GM18526 (cell line): ENCODE data around the gene KCNQ4.

Source experiments
- POLR2A ChIP-seq: IDR thresholded peaks from 3 replicates; pipeline ENCODE4 v1.6.1; 2011; ENCODE audit not compliant: insufficient read length; ENCODE audit errors: extremely low read depth

Gene KCNQ4

DNA sequence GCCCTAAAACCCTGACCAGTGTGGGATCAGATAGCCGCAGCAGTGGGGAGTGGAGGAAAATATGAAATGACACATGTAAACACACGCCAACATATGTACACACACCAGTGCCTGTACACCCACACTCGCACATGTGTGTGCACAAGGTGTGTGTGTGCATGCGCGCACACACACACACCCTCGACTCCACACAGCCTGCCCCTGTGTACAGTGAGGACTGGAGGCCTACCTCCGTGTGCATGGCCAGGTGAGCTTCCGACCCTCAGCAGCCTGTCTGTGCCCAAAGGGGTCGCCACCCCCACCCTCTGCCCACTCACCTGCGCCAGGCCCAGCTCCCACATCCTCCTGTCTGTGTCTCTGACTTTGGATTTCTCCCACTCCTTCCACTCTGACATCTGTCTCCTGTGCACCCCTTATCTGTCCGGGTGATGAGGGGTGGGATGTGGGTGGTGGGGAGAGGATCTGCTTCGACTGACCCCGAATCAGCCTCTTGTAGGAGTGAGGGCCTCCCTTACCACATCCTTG lies 46.9 kb downstream of the KCNQ4 start:
- no peak for TF ChIP-seq POLR2A

DNA sequence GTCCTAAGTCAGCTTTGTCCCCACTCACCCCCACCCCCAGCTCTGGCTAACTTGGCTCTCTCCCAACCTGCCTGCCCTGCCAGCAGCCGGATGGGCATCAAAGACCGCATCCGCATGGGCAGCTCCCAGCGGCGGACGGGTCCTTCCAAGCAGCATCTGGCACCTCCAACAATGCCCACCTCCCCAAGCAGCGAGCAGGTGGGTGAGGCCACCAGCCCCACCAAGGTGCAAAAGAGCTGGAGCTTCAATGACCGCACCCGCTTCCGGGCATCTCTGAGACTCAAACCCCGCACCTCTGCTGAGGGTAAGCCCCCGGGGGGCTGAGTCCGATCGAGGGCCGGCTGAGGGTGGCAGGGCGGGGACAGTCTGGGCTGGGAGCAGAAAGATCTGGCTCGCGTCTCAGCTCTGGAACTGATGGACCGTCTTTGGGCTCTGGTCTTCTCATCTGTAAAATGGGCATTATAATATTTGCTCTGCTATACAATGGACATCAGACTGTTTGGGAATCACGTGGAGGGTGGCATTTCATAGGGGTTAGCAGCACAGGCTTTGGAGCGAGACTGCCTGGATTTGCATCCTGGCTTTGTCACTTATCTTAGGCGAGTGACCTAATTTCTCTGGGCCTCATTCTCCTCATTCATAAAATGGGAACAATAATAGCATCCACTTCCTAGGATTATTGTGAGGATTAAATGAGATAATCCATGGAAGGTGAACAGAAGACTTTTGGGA lies 47.6 kb downstream of the KCNQ4 start:
- no peak for TF ChIP-seq POLR2A

DNA sequence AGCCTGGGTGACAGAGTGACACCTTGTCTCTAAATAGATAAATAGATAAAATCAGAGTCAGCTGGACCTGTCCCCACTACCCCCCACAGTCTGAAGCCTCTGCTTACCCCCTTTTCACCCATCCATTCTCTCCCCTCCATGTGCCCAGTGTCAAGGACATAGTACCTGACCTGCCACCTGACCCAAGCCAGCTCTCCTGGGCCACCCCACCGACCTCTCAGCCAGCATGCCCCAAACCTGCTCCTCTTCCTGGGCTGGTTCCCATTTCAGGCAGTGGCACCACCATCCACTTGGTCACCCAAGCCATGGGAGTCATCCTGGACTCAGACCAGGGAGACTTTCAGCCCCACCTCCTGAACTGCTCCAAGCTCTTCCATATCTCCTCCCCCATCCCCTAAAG lies 50.4 kb downstream of the KCNQ4 start:
- no peak for TF ChIP-seq POLR2A

DNA sequence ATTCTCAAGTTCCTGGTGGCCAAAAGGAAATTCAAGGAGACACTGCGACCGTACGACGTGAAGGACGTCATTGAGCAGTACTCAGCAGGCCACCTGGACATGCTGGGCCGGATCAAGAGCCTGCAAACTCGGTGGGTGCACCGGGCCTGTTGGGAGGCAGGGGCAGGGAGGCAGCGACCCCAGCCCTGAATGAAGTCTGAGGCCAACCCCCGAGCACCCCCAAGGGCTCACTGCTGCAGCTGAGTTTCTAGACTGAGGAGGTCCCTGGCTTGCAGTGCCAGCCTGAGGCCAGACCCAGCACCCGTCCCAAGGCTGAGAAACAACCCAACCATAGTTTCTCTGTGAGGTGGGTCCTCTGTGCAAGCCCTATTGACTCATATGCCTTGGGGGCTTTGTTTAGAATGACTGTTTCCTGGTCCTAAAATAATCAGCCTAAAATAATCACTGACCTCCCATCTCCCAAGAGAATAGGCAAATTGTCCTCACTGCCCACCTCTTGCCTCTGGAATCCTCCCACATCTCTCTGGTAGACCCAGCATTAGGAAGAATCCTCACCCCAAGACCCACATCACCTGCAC lies 51.5 kb downstream of the KCNQ4 start:
- TF ChIP-seq POLR2A, result no peak

DNA sequence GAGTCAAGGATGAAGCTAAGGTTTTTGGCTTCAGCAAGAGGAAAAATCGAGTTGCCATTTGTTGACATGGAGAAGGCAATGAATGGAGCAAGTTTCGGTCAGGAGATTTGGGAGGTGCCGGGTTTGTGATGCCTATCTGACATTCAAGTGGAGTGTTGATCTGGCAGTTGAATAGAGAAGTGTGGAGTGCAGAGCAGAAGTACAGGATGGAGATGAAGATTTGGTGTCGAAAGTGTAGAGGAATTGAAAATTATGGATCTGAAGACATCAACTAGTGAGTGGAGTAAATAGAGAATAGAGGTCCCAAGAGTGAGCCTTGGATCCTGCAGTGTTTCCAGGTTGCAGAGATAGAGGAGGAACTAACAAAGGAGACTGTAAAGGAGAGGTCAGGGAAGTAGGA lies 52.7 kb downstream of the KCNQ4 start:
- no peak for TF ChIP-seq POLR2A

DNA sequence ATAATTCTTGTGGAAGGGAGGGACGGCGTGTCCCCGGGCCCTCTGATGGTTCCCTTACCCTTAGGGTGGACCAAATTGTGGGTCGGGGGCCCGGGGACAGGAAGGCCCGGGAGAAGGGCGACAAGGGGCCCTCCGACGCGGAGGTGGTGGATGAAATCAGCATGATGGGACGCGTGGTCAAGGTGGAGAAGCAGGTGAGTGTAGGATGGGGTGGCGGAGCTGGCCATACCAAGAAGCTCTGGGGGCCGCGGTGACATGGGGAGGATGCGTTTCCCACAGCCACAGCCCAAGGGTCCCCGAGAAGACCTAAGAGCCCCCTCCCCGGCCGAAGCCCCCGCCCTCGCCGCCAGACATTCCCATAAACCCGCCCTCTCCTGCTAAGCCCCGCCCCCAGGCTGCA lies 54.0 kb downstream of the KCNQ4 start:
- TF ChIP-seq POLR2A, result no peak

DNA sequence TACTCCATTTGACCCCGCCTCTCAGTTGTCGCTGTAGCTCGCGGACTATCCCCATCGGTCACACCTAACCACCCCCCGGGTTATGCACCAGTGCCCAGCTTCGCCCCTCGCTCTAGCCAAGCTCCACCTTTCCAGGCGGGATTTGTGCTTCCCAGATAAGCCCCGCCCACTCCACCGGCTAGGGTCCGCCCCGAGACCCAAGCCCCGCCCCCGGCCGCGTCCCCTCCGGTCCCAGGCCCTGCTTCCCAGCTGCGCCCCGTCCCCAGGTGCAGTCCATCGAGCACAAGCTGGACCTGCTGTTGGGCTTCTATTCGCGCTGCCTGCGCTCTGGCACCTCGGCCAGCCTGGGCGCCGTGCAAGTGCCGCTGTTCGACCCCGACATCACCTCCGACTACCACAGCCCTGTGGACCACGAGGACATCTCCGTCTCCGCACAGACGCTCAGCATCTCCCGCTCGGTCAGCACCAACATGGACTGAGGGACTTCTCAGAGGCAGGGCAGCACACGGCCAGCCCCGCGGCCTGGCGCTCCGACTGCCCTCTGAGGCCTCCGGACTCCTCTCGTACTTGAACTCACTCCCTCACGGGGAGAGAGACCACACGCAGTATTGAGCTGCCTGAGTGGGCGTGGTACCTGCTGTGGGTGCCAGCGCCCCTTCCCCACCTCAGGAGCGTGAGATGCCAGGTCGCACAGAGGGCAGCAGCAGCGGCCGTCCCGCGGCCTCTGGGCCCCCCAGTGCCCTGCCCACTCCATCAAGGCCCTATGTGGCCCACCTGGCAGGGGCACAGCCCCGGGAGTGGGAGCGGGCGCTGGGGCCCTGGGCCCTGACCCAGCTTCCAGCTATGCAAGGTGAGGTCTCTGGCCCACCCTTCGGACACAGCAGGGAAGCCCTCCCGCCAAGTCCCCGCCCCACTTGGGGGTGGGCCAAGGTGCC lies 54.7 kb downstream of the KCNQ4 start:
- TF ChIP-seq POLR2A, result no peak

DNA sequence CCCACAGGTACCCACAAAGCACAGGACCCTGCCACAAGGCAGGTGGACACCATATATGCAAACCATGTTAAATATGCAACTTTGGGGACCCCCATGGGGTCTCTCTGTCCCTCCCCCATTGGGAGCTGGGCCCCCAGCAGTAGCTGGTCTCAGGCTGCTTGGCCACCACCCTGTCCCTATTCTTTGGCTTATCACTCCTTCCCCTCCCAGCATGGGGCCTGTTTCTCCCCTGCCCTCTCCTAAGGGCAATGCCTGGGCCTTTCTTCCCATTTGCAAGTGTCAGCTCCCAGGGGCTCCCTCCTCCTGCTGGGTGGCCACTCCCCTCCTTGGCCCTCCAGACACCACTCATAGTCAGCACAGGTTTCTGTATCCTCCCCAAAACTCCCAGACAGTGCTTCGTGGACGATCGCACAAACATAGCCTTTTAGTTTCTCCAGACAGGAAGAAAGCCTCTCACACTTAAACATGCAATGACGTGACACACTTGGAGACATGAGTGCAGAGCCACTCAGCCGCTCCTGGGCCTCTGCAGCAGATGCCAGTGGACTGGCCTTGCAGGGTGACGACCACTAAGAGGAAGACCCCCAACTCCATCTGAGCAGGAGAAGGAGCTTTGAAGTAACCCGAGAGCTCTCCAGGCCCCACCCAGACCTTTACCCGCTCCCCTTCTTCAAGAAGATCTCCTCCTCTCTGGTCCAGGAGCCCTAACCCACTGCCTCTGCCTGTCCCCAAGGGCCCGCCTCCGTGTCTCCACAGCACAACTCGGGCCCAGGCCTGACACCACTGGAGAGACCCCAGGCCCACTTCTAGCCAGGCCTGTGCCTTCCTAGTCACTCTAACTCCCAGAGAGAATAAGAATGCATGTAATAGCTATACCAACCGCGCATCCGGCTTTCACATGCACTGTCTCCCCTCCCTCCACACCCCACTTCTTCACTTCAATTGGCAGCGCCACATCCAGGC lies 55.7 kb downstream of the KCNQ4 start:
- no peak for TF ChIP-seq POLR2A

DNA sequence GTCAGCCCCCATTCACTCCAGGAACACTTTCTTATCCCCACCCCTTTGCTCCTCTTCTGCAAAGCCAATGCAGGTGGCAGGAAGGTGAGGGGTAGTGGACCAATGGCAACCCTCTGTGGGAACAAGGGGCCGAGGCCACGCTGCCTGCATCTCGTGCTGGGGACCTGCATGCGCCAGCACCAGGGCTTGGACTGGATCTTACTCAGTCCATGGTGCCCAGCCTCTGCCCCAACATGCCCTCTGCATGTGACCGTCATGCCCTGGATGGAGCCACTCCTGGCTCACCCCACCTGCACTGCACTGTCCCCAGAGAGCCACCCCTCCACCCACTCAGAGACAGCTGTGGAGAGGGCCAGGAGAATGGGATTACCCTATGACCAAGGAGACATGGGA lies 56.4 kb downstream of the KCNQ4 start:
- TF ChIP-seq POLR2A, result no peak

DNA sequence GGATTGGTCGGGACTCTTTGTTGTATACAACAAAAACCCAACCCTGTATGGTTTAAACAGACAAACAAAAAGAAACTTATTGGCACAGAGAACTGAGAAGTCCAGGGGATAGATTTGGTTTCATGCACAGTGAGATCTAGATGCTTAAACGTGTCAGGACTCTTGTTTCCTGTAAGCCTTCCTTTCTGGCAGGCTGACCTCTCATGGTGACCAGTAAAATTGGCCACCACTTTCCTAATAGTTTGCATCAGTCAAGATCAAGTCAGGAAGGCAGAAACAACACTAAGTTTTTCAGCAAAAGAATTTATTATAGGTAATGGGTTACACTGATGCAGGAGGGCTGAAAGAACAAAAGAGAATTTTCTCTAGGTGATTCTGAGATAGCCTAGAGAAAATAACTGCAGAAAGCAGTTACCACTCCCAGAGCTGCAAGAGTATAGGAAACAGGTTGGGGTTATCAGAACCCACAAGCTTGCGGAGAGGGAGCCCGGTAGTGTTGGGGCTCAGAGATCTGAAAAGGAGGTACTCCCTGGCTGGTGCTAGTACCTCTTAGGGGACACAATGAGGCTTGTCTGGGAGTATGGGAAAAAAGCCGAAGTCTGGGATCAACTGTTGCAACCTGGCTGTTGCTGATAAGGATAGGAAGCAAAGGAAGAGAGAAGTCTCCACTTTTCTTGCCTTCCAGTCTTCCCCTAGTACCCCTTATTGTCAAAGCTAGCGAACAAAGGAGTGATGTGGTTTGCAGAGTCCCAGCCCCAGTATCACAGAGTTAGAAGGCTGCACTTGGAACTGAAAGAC lies 57.1 kb downstream of the KCNQ4 start:
- TF ChIP-seq POLR2A, result no peak

DNA sequence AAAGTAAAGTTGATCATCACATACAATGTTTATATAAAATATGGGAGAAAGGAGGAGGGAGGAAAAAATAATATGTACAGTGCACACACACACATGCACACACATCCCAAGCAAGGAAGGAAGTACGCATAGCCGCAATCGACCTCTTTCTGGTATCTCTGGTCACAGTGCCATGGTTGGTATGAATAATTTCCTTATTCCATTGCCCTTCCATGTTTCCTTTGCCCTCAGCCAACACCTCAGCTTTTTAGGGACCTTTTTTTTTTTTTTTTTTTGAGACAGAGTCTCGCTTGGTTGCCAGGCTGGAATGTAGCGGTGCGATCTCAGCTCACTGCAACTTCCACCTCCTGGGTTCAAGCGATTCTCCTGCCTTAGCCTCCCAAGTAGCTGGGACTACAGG lies 58.0 kb downstream of the KCNQ4 start:
- no peak for TF ChIP-seq POLR2A

DNA sequence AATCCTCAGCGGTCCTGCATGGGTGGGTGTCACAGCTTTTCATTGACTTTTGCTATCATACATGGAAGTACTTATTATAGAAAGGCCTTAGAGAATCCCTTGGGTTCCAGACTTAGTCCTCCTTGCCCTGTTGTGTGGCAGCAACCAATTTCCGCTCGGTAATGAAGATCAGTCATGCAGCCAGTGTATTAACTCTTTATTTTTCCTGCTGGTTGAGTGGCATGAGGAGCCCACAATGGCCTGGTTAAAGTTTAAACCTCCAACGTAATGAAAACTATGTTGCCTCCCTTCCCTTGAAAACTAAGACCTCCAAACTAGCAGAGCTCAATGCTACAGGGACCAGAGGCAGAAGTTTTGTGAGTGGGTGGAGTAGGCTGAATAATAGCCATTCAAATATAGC lies 58.6 kb downstream of the KCNQ4 start:
- TF ChIP-seq POLR2A, result no peak

DNA sequence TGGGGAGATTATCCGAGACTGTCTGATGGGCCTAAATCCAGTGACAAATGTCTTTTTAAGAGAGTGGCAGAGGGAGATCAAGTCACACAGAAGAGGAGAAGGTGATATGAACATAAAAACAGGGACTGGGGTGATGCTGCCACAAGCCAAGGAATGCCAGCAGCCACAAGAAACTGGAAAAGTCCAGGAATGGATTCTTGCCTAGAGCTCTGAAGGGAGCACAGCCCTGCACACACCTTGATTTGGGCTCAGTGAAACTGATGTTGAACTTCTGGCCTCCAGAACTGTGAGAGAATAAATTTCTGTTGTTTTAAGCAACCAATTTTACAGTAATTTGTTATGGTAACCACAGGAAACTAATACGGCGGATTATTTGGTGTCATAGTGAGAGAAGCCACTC lies 59.1 kb downstream of the KCNQ4 start:
- TF ChIP-seq POLR2A, result no peak

DNA sequence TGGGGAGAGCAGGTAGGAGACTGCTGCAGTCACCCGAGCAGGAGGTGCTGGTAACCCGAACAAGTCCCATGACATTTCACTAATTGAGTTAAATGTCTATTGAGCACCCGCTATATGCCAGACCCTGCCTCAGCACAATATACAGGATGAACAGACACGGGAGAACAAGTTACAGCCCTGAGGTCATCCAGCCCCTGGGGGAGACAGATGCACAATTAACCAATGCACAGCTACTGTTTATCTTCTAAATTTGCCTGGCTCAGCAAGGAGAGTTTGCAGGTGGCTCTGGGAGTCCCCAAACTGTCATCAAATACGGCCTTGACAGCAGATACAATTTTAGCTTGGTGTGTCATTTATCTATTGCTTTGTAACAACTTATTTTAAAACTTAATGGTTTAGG lies 60.5 kb downstream of the KCNQ4 start:
- no peak for TF ChIP-seq POLR2A
